ENCODE measurements around the gene NEDD4L. TPM values are rescaled to one million over a fixed set of nuclear protein-coding genes. Genes with fewer than 3 reads are reported as not detected.

NEDD4L gene
- total and polyA plus RNA-seq, 3 donors from 2014 or later, result 14.3 to 43.1 (median 42.7) TPM

- DNase-seq, result no peak
- intact Hi-C loops (cut with DNase I; ENCODE audit: low total_unique reads), result no loop called here
- H3K27me3 ChIP-seq, result no peaks in the 10 kb centered on the region
- H3K36me3 ChIP-seq (ENCODE audit: low read depth, missing control alignments), result no peaks in the 10 kb centered on the region
- H3K9me3 ChIP-seq, result no peaks in the 10 kb centered on the region
- no peak for TF ChIP-seq POLR2A (IDR thresholded peaks at IDR 0.05)
- TF ChIP-seq CTCF (IDR thresholded peaks at IDR 0.05), result no peak
- no peak overlapping the region for H3K27ac ChIP-seq
- 93% methylated on average over 9 of the region's 9 CpGs for WGBS, 2 donors
- no peak overlapping the region for H3K4me3 ChIP-seq
- no peaks in the 10 kb centered on the region for H3K4me1 ChIP-seq
Observed at GRCh38 chr18:58390399-58390798, 346.4 kb downstream of the NEDD4L start.

- Histone ChIP-seq H3K27ac (no peak overlapping the region), H3K4me1 (no peaks in the 10 kb centered on the region)
Observed at GRCh38 chr18:58391231-58391825, 347.3 kb downstream of the NEDD4L start.

GRCh38 chr18:58391932-58392323, 347.9 kb downstream of the NEDD4L start:
- intact Hi-C loops (cut with DNase I; ENCODE audit: low total_unique reads), result no loop called here
- no peaks in the 10 kb centered on the region for H3K27me3 ChIP-seq
- H3K4me1 ChIP-seq, result no peaks in the 10 kb centered on the region
- H3K27ac ChIP-seq, result no peak overlapping the region
- no peak for DNase-seq
- no peaks in the 10 kb centered on the region for H3K9me3 ChIP-seq
- no peak overlapping the region for H3K4me3 ChIP-seq
- no peak for TF ChIP-seq CTCF (IDR thresholded peaks at IDR 0.05)
- no peak for TF ChIP-seq POLR2A (IDR thresholded peaks at IDR 0.05)
- H3K36me3 ChIP-seq (ENCODE audit: low read depth, missing control alignments), result no peaks in the 10 kb centered on the region
- WGBS, 2 donors, result 81 to 86% methylated on average over 8 of the region's 8 CpGs

More at GRCh38 chr18:58391231-58391825, 347.3 kb downstream of the NEDD4L start:
- Histone ChIP-seq H3K27me3 (no peaks in the 10 kb centered on the region), H3K36me3 (ENCODE audit: low read depth, missing control alignments) (no peaks in the 10 kb centered on the region), H3K4me3 (no peak overlapping the region), H3K9me3 (no peaks in the 10 kb centered on the region)
- intact Hi-C loops (cut with DNase I; ENCODE audit: low total_unique reads), result no loop called here
- WGBS, 2 donors, result 92 to 100% methylated on average over 1 of the region's 1 CpG
- DNase-seq, result no peak
- no peak for TF ChIP-seq POLR2A (IDR thresholded peaks at IDR 0.05)
- no peak for TF ChIP-seq CTCF (IDR thresholded peaks at IDR 0.05)

GRCh38 chr18:58392324-58393000, 348.4 kb downstream of the NEDD4L start:
- no peak for DNase-seq
- intact Hi-C loops (cut with DNase I; ENCODE audit: low total_unique reads), result no loop called here
- H3K27me3 ChIP-seq, result no peaks in the 10 kb centered on the region
- H3K27ac ChIP-seq, result no peak overlapping the region
- TF ChIP-seq CTCF (IDR thresholded peaks at IDR 0.05), result no peak
- TF ChIP-seq POLR2A (IDR thresholded peaks at IDR 0.05), result no peak
- no peak overlapping the region for H3K4me3 ChIP-seq
- H3K36me3 ChIP-seq (ENCODE audit: low read depth, missing control alignments), result no peaks in the 10 kb centered on the region
- H3K4me1 ChIP-seq, result no peaks in the 10 kb centered on the region
- 68 to 82% methylated on average over 11 of the region's 11 CpGs for WGBS, 2 donors
- H3K9me3 ChIP-seq, result no peaks in the 10 kb centered on the region

- intact Hi-C loops (cut with DNase I; ENCODE audit: low total_unique reads), result no loop called here
- no peak for DNase-seq
- H3K9me3 ChIP-seq, result no peaks in the 10 kb centered on the region
- H3K27ac ChIP-seq, result no peak overlapping the region
- TF ChIP-seq POLR2A (IDR thresholded peaks at IDR 0.05) (no peak), CTCF (IDR thresholded peaks at IDR 0.05) (no peak)
- H3K36me3 ChIP-seq (ENCODE audit: low read depth, missing control alignments), result no peaks in the 10 kb centered on the region
- WGBS, 2 donors, result 70 to 95% methylated on average over 2 of the region's 2 CpGs
- no peaks in the 10 kb centered on the region for H3K4me1 ChIP-seq
- no peaks in the 10 kb centered on the region for H3K27me3 ChIP-seq
- no peak overlapping the region for H3K4me3 ChIP-seq
Observed at GRCh38 chr18:58393295-58393694, 349.3 kb downstream of the NEDD4L start.

All from testis (tissue), 3 donors.